Measurements from ENCODE around the gene RAB26.

The RAB26 gene

DNA sequence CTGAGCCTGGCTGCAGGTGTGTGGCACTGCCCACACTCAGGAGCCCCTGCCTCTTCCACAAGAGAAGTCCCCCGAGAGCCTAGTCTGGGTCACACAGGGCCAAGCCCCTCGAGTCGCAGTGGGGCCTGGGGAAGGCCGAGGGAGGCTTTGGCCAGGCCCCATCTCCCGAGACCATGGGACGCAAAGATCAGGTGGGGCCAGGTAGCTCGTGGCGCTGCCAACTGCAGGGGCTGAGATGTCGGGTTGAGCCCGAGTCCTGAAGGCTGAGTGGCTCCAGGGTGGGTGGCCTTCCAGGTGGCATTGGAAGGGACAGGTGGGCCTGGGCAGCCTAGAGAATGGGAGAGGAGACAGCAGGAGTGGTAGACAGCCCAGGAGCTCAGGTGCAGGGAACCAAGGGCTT, 13.5 kb downstream of the RAB26 start:
- DNase-seq (ENCODE audit: low spot score) = no peak

DNA sequence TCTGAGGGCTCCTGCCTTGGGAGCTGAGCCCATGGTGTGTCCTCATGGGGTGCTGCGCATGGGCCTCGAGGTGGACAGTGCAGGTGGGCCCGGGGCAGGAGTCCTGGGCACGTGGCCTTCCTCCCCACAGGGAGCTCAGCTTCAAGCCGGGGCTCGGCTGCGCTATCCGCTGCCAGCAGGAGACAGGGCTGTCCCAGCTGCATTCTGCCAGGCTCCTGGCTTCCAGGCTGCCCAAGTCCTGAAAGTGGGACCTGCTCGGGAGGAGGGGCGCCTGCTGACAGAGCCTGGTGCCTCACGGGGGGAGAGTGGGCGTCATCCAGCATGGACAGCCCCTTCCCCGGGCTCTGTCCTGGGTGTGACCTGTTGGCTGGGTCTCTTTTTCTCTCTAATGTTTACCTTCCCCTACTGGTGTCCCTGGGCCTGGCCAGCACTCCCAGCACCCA, 14.3 kb downstream of the RAB26 start:
- DNase-seq (ENCODE audit: low spot score) = no peak

- no peak for DNase-seq (ENCODE audit: low spot score)
Observed at GRCh38 chr16:2163211-2163881, 14.9 kb downstream of the RAB26 start.

- DNase-seq (ENCODE audit: low spot score) = no peak
Observed at GRCh38 chr16:2165861-2166260, 17.4 kb downstream of the RAB26 start.

DNA sequence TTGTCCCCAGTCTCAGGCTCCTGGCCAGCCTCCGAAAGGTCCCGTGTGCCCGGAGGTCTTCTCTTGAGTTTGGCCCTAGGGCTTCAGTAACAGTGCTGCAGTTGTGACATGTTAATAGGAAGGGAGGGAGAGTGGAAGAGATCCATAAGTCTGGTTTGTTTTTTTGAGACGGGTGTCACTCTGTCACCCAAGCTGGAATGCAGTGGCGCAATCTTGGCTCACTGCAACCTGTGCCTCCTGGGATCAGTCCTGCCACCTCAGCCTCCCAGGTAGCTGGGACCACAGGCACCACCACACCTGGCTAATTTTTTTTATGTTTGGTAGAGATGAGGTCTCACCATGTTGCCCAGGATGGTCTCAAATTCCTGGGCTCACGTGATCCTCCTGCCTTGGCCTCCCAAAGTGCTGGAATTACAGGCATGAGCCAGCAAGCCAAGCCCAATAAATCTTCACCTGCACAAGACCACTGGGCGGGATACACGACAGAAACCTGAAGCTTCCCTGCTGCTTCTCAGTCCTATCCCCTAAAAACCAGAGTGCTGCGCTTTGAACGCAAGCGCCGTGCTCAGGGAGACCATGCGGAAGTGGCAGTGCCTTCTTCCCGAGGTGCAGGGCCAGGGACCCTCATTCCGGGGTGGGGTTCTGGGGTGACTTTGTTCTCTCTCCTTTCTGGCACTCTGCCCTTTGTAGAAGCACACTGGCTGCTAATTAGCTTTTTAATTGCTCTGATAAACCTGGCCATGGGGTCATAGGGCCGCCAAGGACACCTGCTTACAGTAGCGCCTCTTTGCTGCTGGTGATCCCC, 18.0 kb downstream of the RAB26 start:
- DNase-seq (ENCODE audit: low spot score) = no peak

GRCh38 chr16:2167068-2167638, 18.7 kb downstream of the RAB26 start:
- DNase-seq (ENCODE audit: low spot score) = no peak

- no peak for DNase-seq (ENCODE audit: low spot score)
Observed at GRCh38 chr16:2170080-2170479, 21.7 kb downstream of the RAB26 start.

GRCh38 chr16:2170587-2171435, 22.4 kb downstream of the RAB26 start:
- no peak for DNase-seq (ENCODE audit: low spot score)

GRCh38 chr16:2171601-2172178, 23.3 kb downstream of the RAB26 start:
- DNase-seq (ENCODE audit: low spot score) = no peak

DNA sequence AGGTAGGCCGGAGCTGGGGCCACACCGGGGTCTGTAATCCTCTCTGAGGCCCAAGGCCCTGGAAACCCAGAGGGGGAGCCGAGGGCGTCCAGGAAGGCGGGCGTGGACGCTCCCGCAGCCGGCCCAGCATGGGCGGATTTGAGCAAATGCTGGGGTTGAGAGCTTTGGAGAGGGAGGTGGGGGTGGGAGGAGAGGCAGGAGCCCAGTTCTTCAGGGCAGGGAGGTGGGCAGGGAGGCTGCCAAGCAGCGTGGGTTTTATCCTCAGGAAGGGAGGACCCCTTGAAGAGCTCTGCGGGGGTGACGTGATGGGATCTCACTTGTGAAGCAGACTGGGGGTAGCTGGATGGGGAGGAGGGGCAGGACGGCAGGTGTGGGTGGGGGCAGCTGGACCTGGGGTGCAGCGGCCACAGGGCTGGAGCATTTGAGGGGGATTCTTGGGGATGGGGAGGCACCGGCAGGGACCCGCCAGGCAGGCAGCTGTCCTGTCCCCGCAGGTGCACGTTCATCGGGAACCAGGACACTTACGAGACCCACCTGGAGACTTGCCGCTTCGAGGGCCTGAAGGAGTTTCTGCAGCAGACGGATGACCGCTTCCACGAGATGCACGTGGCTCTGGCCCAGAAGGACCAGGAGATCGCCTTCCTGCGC, 24.4 kb downstream of the RAB26 start:
- DNase-seq (ENCODE audit: low spot score) = no peak

DNA sequence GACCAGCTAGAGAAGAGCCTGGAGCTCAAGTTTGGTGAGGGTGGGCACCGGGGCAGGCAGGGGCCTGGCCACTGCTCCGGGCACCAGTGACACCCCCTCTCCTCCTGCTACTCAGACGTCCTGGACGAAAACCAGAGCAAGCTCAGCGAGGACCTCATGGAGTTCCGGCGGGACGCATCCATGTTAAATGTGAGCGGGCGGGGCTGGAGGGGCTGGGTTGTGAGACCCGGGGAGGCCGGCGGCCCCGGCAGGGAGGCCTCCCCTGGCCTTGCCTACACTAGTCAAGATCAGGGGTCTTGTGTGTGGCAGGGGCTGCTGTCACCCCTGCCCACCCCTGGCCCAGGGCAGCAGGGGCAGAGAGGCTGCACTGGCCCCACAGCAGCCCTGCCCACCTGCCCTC, 24.9 kb downstream of the RAB26 start:
- DNase-seq (ENCODE audit: low spot score) = no peak

- no peak for DNase-seq (ENCODE audit: low spot score)
Observed at GRCh38 chr16:2173916-2174315, 25.5 kb downstream of the RAB26 start.

DNA sequence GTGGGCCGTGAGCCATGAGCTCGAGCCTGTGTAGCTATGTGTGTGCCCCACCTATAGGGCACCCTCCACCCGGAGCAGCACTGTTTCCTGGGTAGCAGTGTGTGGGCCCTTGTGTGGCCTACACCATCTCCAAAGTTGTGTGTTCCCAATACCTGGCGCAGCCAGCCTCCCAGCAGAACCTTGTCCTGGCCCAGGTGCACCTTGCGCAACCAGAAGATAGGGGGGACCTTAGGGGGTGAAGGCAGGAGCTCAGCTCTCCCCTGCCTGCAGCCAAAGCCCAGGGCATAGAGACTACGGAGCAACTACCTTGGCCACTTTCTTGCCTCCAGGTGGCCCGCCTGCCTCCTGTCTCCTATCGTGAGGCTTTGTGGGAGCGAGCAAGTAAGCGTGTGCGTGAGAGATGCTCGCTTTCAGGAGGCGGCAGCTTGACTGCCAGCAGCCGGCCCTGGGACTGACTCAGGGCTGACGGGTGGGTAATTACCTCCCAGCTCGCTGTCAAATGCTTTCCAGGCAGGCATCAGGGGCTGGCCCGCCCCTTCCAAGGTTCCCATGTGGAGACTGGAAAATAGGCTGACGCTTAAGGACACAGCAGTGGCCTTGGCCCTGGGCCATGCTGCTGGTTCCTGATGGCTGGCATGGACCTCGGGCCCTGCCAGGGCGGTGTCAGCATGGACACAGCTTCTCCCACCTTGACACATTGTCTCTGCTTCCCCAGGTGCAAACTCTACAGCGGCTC, 26.1 kb downstream of the RAB26 start:
- no peak for DNase-seq (ENCODE audit: low spot score)

GRCh38 chr16:2175454-2175853, 27.0 kb downstream of the RAB26 start:
- DNase-seq (ENCODE audit: low spot score) = no peak

DNA sequence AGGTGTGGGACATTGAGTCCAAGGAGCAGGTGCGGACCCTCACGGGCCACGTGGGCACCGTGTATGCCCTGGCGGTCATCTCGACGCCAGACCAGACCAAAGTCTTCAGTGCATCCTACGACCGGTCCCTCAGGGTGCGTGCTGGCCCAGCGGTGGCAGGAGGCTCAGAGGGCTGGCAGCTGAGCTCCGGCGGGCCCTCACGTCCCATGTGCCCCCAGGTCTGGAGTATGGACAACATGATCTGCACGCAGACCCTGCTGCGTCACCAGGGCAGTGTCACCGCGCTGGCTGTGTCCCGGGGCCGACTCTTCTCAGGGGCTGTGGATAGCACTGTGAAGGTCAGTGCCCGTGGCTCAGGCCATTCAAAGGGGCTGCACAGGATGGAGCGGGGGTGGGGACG, 27.6 kb downstream of the RAB26 start:
- DNase-seq (ENCODE audit: low spot score) = no peak

GRCh38 chr16:2177101-2177500, 28.7 kb downstream of the RAB26 start:
- no peak for DNase-seq (ENCODE audit: low spot score)

DNA sequence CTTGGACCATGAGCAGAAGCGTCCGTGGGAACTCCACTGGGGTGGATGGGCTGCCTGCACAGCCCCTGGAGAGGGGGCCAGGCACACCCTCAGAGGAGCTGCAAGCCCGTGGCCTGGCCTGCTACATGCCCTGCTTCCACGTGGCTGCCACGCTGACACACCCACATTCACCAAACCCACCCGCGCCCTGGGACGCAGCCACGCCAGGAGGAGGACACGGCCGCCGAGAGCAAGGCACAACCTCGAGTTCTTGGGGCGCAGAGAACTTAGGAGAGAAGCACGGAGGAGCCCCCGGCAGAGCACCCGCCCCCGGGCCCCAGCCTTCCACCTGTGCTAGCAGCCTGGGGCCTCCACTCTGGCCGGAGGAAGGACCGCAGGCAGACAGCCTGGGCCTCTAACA, 29.1 kb downstream of the RAB26 start:
- no peak for DNase-seq (ENCODE audit: low spot score)

- DNase-seq (ENCODE audit: low spot score) = no peak
Observed at GRCh38 chr16:2178321-2179106, 30.1 kb downstream of the RAB26 start.

- no peak for DNase-seq (ENCODE audit: low spot score)
Observed at GRCh38 chr16:2179107-2179501, 30.7 kb downstream of the RAB26 start.

DNA sequence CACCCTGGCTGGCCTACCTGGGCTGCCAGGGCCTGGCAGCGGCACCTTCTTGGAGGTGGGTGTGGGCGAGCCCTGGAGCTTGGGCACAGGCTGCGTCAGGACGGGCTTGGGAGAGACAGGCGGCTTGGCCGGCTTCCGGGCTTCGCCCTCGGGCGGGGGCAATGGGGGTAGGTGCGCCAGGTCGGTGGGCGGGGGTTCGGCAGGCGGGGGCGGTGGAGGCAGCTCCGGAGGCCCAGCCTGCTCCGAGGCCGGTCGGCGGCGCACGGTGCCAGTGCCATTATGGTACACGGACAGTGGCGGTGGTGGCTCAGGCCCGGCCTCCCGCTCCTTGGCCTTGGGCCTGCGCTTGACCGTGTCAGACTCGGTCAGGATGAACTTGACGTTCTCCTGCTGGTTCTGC, 31.2 kb downstream of the RAB26 start:
- DNase-seq (ENCODE audit: low spot score) = no peak
